ENCODE measurements around the gene HDHD5. TPM values are rescaled to one million over a fixed set of nuclear protein-coding genes. Genes with fewer than 3 reads are reported as not detected.

HDHD5 gene
- total RNA-seq, 4 donors from 2014 or later: 21.6 to 37.8 (median 25.8) TPM

DNA sequence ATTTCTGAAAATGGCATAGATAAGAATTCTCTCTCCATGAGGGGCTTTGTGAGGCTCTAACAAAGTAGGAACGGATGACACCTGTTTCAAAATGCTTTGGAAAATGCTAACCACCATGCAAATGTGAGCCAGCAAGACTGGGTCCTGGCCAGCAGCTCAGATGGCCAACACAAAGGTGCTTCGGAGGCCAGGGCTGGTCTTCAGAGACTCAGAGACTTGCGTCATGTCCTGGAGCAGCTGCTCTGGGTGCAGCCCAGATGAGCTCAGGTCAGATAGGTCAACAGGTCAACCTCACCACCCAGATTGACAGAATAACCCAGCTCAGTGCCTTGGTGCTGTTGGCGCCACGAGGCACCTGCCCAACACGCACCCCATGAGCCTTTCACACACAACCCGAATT, 25.9 kb downstream of the HDHD5 start:
- no peak for DNase-seq
- 89 to 92% methylated on average over 3 to 7 of the region's 7 CpGs for WGBS, 2 donors
- intact Hi-C loops (cut with DNase I): no loop called here
- TF ChIP-seq POLR2A (IDR thresholded peaks at IDR 0.05): no peak
- TF ChIP-seq, protein P1, sequence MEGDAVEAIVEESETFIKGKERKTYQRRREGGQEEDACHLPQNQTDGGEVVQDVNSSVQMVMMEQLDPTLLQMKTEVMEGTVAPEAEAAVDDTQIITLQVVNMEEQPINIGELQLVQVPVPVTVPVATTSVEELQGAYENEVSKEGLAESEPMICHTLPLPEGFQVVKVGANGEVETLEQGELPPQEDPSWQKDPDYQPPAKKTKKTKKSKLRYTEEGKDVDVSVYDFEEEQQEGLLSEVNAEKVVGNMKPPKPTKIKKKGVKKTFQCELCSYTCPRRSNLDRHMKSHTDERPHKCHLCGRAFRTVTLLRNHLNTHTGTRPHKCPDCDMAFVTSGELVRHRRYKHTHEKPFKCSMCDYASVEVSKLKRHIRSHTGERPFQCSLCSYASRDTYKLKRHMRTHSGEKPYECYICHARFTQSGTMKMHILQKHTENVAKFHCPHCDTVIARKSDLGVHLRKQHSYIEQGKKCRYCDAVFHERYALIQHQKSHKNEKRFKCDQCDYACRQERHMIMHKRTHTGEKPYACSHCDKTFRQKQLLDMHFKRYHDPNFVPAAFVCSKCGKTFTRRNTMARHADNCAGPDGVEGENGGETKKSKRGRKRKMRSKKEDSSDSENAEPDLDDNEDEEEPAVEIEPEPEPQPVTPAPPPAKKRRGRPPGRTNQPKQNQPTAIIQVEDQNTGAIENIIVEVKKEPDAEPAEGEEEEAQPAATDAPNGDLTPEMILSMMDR (IDR thresholded peaks at IDR 0.05): no peak
- no peaks in the 10 kb centered on the region for H3K9me3 ChIP-seq
- H3K36me3 ChIP-seq: peaks cover 0 to 12% of the 10 kb centered on the region in 2 donors
- no peak overlapping the region for H3K27ac ChIP-seq
- H3K27me3 ChIP-seq: no peaks in the 10 kb centered on the region
- no peak overlapping the region for H3K4me3 ChIP-seq (replicated peaks in 1 of 3)
- no peaks in the 10 kb centered on the region for H3K4me1 ChIP-seq

DNA sequence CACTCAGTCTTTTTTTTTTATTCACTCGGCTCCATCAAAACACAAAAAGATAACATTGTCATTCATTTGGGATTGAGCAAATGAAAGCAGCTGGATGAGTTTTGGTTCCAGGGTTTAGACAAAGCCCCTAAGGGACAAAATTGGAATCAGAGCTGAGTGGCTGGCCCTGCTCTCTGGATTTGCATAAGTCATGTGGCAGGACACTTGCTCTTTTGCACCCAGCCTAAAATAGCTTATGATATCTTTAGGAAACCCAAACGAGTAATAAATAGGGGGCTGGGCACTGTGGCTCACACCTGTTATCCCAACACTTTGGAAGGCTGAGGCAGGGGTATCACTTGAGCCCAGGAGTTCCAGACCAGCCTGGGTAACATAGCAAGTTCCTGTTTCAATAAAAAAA, 27.0 kb downstream of the HDHD5 start:
- Histone ChIP-seq H3K4me1 (no peaks in the 10 kb centered on the region), H3K4me3 (replicated peaks in 1 of 3) (no peak overlapping the region), H3K36me3 (peaks cover 0 to 2% of the 10 kb centered on the region in 2 donors), H3K27ac (no peak overlapping the region), H3K9me3 (no peaks in the 10 kb centered on the region), H3K27me3 (no peaks in the 10 kb centered on the region)
- TF ChIP-seq, protein P1 (IDR thresholded peaks at IDR 0.05): no peak
- no peak for TF ChIP-seq POLR2A (IDR thresholded peaks at IDR 0.05)
- intact Hi-C loops (cut with DNase I): no loop called here
- 49 to 52% methylated on average over 2 of the region's 2 CpGs for WGBS, 2 donors
- no peak for DNase-seq

DNA sequence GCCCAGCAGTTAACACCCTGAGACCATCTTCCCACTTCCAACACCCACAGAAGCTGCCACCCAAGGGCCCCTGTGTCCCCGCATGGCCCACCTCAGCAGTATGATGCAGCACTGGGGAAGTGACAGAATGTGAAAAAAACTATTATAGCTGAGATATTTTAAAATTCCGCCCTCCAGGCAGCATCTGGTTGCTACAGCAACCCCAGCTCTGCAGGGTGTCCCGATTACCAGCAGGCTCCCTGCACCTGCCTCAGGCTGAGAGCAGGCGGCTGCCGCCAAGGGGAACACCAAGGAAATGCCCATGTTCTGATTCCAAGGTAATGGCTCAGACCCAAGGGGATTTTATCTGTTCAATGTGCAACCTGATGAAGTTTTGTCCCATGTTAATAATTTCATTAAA, 27.4 kb downstream of the HDHD5 start:
- intact Hi-C loops (cut with DNase I): no loop called here
- DNase-seq: no peak
- WGBS, 2 donors: 47 to 50% methylated on average over 5 of the region's 5 CpGs

DNA sequence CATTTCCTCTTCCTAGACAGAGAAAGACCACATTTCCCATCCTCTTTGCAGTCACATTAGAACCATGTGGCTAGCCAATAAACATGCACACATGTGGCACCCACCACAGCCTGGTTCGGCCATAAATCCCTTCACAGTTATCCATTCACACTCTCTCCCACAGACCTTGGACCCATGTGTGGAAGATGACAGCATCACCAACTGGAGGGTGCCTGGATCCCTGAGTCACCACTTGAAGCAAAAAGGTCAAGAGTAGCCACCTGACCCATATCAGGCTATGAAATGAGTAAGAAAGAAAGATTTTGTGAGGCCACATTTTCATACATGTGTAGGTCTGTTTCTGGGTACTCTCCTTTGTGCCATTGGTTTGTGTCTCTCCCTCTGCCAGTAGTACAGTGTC, 28.9 kb downstream of the HDHD5 start:
- H3K4me3 ChIP-seq (replicated peaks in 1 of 3): no peak overlapping the region
- intact Hi-C loops (cut with DNase I): no loop called here
- H3K4me1 ChIP-seq: no peaks in the 10 kb centered on the region
- 95 to 100% methylated on average over 1 of the region's 1 CpG for WGBS, 2 donors
- no peaks in the 10 kb centered on the region for H3K27me3 ChIP-seq
- no peak for DNase-seq
- no peaks in the 10 kb centered on the region for H3K36me3 ChIP-seq
- no peak for TF ChIP-seq POLR2A (IDR thresholded peaks at IDR 0.05)
- TF ChIP-seq, protein P1 (IDR thresholded peaks at IDR 0.05): no peak
- no peaks in the 10 kb centered on the region for H3K9me3 ChIP-seq
- no peak overlapping the region for H3K27ac ChIP-seq

More for the DNA sequence above, 27.4 kb downstream of the HDHD5 start:
- H3K27me3 ChIP-seq: no peaks in the 10 kb centered on the region
- H3K4me1 ChIP-seq: no peaks in the 10 kb centered on the region
- H3K4me3 ChIP-seq (replicated peaks in 1 of 3): no peak overlapping the region
- TF ChIP-seq, protein P1 (IDR thresholded peaks at IDR 0.05): no peak
- TF ChIP-seq POLR2A (IDR thresholded peaks at IDR 0.05): no peak
- no peaks in the 10 kb centered on the region for H3K36me3 ChIP-seq
- H3K27ac ChIP-seq: no peak overlapping the region
- H3K9me3 ChIP-seq: no peaks in the 10 kb centered on the region

DNA sequence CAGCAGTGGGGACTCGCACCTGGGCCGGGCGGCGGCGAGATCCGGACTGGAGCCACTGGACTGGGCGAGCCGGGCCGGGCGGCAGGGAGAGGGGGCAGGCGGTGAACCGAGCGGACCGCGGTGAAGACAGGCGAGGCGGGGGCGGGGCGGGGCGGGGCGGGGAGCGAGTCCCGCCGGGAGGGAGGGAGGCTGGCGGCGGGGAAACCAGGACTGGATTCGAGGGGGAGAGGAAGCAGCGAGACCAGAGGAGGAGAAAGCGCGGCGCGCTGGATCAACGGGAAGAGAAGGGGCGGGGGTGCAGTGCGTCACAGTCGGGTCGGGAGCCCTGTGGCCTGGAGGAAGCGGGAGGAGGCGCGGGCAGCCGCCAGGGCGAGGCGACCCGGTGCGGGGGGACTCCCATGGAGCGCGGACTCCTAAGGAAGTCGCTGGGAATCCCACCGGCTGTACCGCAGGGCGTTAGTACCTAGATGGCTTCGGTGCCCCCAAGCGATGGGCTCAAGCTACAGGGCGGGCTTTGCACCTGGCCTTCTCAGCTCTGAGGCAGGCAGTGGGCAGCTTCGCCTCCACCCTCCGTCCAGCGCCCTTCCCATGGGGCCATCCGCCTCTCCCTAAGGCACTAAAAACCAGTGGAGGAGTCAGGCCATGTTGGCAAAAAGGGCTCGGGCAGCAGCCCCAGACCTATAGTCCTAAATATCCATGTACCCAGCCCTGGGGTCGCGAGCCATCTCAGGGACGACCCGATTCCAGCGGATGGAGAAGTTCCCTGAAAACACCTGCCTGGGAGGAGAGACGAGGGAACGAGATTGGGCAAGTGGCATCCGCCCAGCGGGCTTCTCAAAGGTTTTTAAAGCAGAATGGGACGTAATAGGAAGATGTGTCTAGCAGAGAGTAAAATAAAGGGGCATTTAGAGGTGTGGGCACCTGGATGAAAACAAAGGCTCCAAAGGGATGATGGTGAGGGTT, 37.6 kb downstream of the HDHD5 start, which contains the start of gene TMEM121B:
Gene TMEM121B (minus strand): TSS at position 128 of the 963 bp plus-strand sequence. CDS start 233 bp downstream, outside the sequence.
- no peak within 1 kb of the TSS for H3K27ac ChIP-seq
- H3K36me3 ChIP-seq: no peaks in the 10 kb centered on the region
- intact Hi-C loops (cut with DNase I): no loop called here
- H3K4me1 ChIP-seq: peaks cover 4 to 13% of the 10 kb centered on the region in 2 donors
- no peak for TF ChIP-seq POLR2A (IDR thresholded peaks at IDR 0.05)
- TF ChIP-seq, protein P1 (IDR thresholded peaks at IDR 0.05): no peak
- peak; percentile 26 to 44 for DNase-seq
- no peaks in the 10 kb centered on the region for H3K9me3 ChIP-seq
- 5 to 11% methylated on average over 37 to 52 of the region's 69 CpGs for WGBS, 2 donors
- H3K4me3 ChIP-seq (replicated peaks in 1 of 3): peak within 1 kb of the TSS in 1 of 3 donors; percentile 42
- H3K27me3 ChIP-seq: no peaks in the 10 kb centered on the region

Measured in thyroid gland (tissue), 4 donors.